Measurements from ENCODE around the gene CRYBG2. TPM values are rescaled to one million over a fixed set of nuclear protein-coding genes. Genes with fewer than 3 reads are reported as not detected.

Gene CRYBG2
- total and polyA plus RNA-seq, 5 experiments from 2014 or later, result 0.07 to 0.75 (median 0.65) TPM; not detected in 1

DNA sequence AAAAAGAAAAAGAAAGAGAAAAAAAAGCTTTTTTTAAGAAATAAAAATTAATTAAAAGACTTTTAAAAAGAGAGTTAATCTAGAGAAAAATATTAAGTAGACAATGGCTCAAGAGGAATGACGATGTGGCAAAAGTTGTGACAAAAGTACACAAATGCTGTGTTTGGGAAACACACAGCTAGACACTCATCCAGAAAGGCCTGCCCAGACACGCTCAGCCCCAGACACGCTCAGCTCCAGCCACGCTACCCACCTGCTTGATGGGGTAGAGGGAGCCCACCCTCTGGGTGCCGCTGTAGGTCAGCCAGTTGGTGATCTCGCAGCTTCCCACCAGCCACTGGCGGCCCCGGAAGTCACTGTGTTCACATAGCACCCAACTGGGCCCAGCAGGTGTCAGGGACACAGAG is 26.0 kb downstream of the CRYBG2 start:
- Mint-ChIP-seq H3K4me1 (peaks cover 3 to 17% (median 16%) of the 10 kb centered on the region in 4 donors), H3K9me3 (no peaks in the 10 kb centered on the region), H3K27ac (no peak overlapping the region), H3K27me3 (no peaks in the 10 kb centered on the region), H3K4me3 (no peak overlapping the region), H3K36me3 (peaks cover 0 to 14% (median 0%) of the 10 kb centered on the region in 3 donors)
- ATAC-seq (no peak), DNase-seq (no peak)
- POLR2A ChIA-PET, result interaction anchor here (0.8 to 28.3 kb wide), 9 partner anchors 10 to 189 kb away, joined by 3 to 2161 read pairs (median 4); partner anchors contain the start of genes CD52 and SH3BGRL3

DNA sequence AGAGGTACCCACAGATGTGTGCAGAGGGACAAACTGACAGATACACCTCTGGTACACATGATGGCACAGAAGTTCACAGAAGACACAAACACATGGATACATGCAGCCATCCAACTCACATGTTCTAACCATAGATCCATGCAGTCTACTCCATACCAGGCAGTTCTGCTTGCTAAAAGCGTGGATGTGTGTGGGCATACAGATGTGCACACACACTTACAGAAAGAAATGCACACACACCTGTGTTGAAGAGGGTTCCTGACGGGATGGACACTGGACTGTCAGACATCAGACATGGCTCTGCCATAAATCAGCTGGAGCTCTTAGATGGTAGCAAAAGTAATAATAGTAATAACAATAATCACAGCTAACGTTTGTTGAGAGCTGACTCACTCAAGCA is 29.4 kb downstream of the CRYBG2 start:
- POLR2A ChIA-PET, result interaction anchor here (28.3 kb wide), 1 partner anchor 36 kb away, joined by 2161 read pairs; the partner anchor contains the start of gene SH3BGRL3
- Mint-ChIP-seq H3K27me3 (no peaks in the 10 kb centered on the region), H3K9me3 (no peaks in the 10 kb centered on the region), H3K27ac (peak overlapping the region in 9 of 10 donors; percentile 33 to 91 (median 60)), H3K4me3 (no peak overlapping the region), H3K36me3 (peaks cover 8 to 43% (median 10%) of the 10 kb centered on the region in 3 donors), H3K4me1 (peaks cover 20 to 50% (median 45%) of the 10 kb centered on the region in 4 donors)
- DNase-seq (no peak), ATAC-seq (no peak)

DNA sequence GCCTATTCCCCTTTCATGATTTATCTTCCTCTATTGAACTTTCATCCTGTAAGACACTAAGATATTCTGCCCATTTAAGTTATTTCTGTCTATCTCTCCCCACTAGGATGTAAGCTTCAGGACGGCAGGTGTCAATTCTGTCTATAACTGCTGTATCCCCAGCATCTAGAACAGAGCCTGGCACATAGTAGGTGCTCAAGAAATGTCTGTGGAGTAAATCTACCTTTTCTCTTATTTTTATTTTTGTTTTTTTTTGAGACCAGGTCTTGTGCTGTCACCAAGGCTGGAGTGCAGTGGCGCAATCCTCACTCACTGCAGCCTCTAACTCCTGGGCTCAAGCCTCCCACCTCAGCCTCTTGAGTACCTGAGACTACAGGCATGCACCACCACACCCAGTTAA is 30.5 kb downstream of the CRYBG2 start:
- H3K4me1 Mint-ChIP-seq, result peaks cover 22 to 54% (median 49%) of the 10 kb centered on the region in 4 donors
- DNase-seq (no peak), ATAC-seq (no peak)
- H3K4me3 Mint-ChIP-seq, result peak overlapping the region in 3 of 10 donors; percentile 6 to 79 (median 59)
- H3K27ac Mint-ChIP-seq, result peak overlapping the region in 9 of 10 donors; percentile 60 to 91 (median 81)
- POLR2A ChIA-PET, result interaction anchor here (1.1 to 28.3 kb wide), 6 partner anchors 15 to 89 kb away, joined by 5 to 2161 read pairs (median 18); partner anchors contain the start of genes CEP85, SH3BGRL3 and UBXN11
- peaks cover 8 to 54% (median 16%) of the 10 kb centered on the region in 3 donors for H3K36me3 Mint-ChIP-seq
- no peaks in the 10 kb centered on the region for H3K27me3 Mint-ChIP-seq
- H3K9me3 Mint-ChIP-seq, result no peaks in the 10 kb centered on the region

DNA sequence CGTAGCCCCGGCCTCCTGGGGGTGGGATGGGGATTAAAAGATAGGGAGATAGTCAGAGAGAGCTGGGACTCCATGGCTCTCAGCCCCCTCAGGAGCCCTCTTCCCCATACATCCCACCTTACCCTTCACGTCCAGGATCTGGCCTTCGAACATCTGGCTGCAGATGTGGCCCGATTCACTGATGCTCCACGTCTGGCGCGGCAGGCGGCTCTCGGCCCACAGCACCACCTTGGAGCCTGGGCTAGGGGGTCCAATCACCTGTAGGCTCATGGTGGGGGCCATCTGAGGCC is 31.9 kb downstream of the CRYBG2 start:
- Mint-ChIP-seq H3K36me3 (peaks cover 8 to 59% (median 16%) of the 10 kb centered on the region in 3 donors), H3K9me3 (no peaks in the 10 kb centered on the region), H3K27me3 (no peaks in the 10 kb centered on the region), H3K27ac (peak overlapping the region in 7 of 10 donors; percentile 24 to 98 (median 90)), H3K4me3 (peak overlapping the region in 5 of 10 donors; percentile 19 to 98 (median 38)), H3K4me1 (peaks cover 28 to 65% (median 59%) of the 10 kb centered on the region in 4 donors)
- POLR2A ChIA-PET, result interaction anchor here (0.6 to 28.3 kb wide), 19 partner anchors 9 to 95 kb away, joined by 3 to 2161 read pairs (median 6); partner anchors contain the start of genes CEP85, SH3BGRL3 and UBXN11
- ATAC-seq, result no peak
- no peak for DNase-seq

DNA sequence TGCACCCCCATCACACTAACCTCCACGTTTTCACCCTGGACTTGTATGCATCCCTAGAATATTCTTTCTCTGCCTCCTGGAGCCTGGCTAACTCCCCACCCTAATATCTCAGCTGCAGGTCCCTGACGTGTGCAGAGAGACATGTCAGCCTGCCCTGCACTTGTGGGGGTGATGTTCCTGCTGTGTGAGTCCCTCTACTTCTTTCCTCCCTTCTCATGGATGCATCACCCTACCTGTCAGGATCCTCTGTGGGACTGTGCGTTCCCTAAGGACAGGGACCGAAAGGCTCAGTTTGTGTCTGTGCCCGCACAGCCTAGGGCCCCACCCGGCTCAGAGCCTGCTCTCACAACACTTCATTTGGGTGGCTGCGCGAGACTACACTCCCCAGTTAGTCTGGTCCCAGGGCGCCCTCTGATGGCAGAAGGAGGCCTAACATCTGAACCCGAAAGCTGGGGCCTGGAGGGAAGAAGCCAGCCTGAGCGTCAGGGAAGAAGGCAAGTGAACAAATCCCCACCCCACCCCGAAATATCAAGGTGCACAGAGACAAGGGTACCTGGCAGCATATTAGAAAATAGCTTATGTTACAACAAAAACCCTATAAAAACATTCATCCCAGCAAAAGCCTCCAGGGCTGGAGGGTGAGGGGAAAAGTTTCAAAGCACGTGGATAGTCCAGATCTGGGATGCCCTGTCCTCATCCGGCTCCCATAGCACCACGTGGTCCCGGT is 32.5 kb downstream of the CRYBG2 start:
- H3K4me1 Mint-ChIP-seq, result peaks cover 28 to 70% (median 64%) of the 10 kb centered on the region in 4 donors
- H3K36me3 Mint-ChIP-seq, result peaks cover 8 to 59% (median 16%) of the 10 kb centered on the region in 3 donors
- peak; percentile 86 to 98 (median 92) for DNase-seq
- H3K9me3 Mint-ChIP-seq, result no peaks in the 10 kb centered on the region
- H3K4me3 Mint-ChIP-seq, result peak overlapping the region; percentile 79 to 100 (median 94)
- POLR2A ChIA-PET, result interaction anchor here (0.6 to 28.3 kb wide), 21 partner anchors 9 to 153 kb away, joined by 3 to 2161 read pairs (median 6); partner anchors contain the start of genes C1orf232, CEP85, SH3BGRL3 and UBXN11
- peak overlapping the region; percentile 87 to 99 (median 94) for H3K27ac Mint-ChIP-seq
- H3K27me3 Mint-ChIP-seq, result no peaks in the 10 kb centered on the region
- peak; percentile 66 to 81 for ATAC-seq

DNA sequence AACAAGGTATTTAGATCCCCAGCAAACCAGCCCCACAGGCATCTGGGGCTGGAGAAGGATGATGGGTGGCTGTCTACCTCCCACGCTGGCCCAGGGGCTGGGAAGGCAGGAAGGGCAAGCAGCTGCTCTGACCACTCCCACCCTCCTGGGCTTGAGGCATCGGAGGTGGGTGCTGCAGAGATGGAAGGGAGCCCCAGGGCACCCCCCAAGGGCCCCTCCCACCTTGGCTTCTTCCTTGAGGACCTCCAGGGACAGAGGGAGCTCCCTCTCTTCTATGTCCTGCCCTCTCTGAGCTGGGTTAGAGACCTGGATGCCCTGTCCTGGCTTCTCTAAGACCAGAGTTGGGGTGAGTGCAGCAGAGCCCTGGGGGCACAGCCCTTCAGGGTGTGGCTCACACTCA is 33.0 kb downstream of the CRYBG2 start:
- H3K9me3 Mint-ChIP-seq, result no peaks in the 10 kb centered on the region
- H3K4me3 Mint-ChIP-seq, result peak overlapping the region; percentile 79 to 100 (median 96)
- H3K27me3 Mint-ChIP-seq, result no peaks in the 10 kb centered on the region
- DNase-seq, result no peak
- peak; percentile 0 to 1 for ATAC-seq
- POLR2A ChIA-PET, result interaction anchor here (0.7 to 28.3 kb wide), 18 partner anchors 10 to 153 kb away, joined by 3 to 2161 read pairs (median 6); partner anchors contain the start of genes C1orf232, CEP85, SH3BGRL3 and UBXN11
- H3K4me1 Mint-ChIP-seq, result peaks cover 31 to 76% (median 70%) of the 10 kb centered on the region in 4 donors
- H3K27ac Mint-ChIP-seq, result peak overlapping the region; percentile 88 to 99 (median 96)
- peaks cover 8 to 59% (median 16%) of the 10 kb centered on the region in 3 donors for H3K36me3 Mint-ChIP-seq

DNA sequence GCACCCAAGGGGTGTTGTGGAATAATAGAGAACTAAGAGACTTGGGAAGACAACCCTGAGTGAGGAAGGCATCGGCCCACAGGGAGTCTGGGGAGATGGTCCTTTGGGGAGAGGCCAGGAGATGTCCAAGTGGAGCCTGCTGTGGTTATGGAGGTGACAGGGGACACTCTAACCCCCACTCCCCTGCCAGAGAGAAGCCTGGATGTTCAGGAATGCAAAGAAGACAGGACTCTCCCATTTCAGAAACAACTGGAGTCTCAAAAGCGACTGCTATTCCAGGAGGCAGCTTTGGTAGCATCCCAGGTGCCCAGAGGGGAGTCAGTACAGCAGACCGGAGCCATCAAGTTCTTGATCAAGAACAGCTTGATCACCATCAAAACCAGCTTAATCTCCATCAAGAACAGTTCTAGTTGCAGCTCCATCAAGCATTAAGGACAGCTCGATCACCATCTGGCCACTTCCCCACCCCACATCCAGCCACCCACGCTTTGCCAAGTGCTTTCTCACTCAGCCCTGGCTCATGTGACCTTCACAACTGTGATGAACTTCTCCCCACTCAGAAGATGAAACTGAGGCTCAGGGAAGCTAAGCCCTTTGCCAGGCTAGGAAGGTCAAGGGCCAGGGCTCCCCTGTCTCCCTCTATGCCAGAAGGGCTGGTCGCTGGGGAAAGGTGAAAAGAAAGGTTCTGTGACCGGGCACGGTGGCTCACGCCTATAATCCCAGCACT is 35.4 kb downstream of the CRYBG2 start:
- peaks cover 38 to 89% (median 79%) of the 10 kb centered on the region in 4 donors for H3K4me1 Mint-ChIP-seq

DNA sequence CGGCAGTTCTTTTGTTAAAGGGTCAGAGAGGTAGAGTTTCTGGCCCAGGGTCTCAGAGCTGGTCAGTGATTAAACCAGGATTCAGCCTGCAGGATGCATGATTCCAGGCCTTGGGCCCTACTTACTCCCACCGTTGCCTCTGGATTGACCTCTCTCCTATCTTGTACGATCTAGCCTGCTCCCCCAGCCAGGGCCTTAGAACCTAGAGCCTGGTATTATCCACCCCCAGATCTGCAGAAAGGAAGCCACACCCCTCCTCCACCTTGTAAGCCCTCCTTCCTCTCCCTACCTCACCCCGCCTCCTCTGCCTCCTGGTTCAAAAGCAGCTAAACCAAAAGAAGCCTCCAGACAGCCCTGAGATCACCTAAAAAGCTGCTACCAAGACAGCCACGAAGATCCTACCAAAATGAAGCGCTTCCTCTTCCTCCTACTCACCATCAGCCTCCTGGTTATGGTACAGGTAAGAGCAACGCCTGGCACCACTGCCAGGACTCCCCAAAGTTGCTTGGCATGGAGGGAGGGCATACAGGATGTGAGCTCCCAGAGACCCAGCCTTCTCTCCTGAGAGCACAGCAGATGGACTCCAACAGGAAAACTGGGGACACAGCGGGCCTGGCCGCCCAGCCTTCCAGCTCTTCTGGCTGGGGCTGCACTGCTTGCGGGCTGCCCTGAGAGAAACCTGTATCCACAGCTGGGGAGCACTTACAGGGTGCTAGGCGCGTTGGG is 36.2 kb downstream of the CRYBG2 start, which contains the start of gene CD52:
TSS of gene CD52 (plus strand) at position 347 of the 726 bp plus-strand sequence. CDS start at position 407, 60 bp downstream.
- Mint-ChIP-seq H3K36me3 (peaks cover 8 to 43% (median 16%) of the 10 kb centered on the region in 3 donors), H3K4me3 (peak within 1 kb of the TSS; percentile 79 to 100 (median 96)), H3K27ac (peak within 1 kb of the TSS; percentile 78 to 97 (median 91)), H3K9me3 (no peaks in the 10 kb centered on the region), H3K27me3 (no peaks in the 10 kb centered on the region), H3K4me1 (peaks cover 41 to 89% (median 75%) of the 10 kb centered on the region in 4 donors)
- peak; percentile 45 to 93 (median 72) for DNase-seq
- ATAC-seq, result peak; percentile 81 to 85
- POLR2A ChIA-PET, result interaction anchor here (0.7 to 28.3 kb wide), 14 partner anchors 10 to 206 kb away, joined by 3 to 2161 read pairs (median 6); partner anchors contain the start of genes C1orf232, CEP85, DHDDS and PDIK1L

More for the DNA sequence above, 35.4 kb downstream of the CRYBG2 start:
- Mint-ChIP-seq H3K27me3 (no peaks in the 10 kb centered on the region), H3K36me3 (peaks cover 8 to 51% (median 16%) of the 10 kb centered on the region in 3 donors), H3K27ac (peak overlapping the region; percentile 78 to 97 (median 91)), H3K4me3 (peak overlapping the region; percentile 79 to 100 (median 96)), H3K9me3 (no peaks in the 10 kb centered on the region)
- POLR2A ChIA-PET, result interaction anchor here (0.7 to 28.3 kb wide), 16 partner anchors 9 to 276 kb away, joined by 3 to 2161 read pairs (median 6); partner anchors contain the start of genes C1orf232, CEP85, DHDDS and PDIK1L
- ATAC-seq, result no peak
- no peak for DNase-seq

DNA sequence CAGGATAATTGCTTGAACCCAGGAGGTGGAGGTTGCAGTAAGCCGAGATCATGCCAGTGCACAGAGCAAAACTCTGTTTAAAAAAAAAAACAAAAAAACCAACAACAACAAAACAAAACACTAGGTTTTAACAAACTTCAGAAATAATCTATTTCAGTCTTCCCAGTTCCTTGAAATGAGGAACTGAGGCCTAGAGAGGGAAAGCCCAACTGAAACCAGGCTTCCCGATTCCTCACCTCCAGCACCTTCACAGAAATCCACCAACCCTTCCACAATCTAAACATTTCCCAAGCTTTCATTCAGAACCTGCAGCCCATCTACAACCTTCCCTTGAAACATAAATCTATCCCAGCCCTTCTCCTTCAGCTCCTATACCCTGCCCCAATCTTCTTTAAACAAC is 36.8 kb downstream of the CRYBG2 start:
- no peaks in the 10 kb centered on the region for H3K9me3 Mint-ChIP-seq
- DNase-seq, result no peak
- no peaks in the 10 kb centered on the region for H3K27me3 Mint-ChIP-seq
- H3K4me3 Mint-ChIP-seq, result peak overlapping the region; percentile 79 to 100 (median 96)
- ATAC-seq, result no peak
- peaks cover 8 to 37% (median 16%) of the 10 kb centered on the region in 3 donors for H3K36me3 Mint-ChIP-seq
- POLR2A ChIA-PET, result interaction anchor here (0.7 to 28.3 kb wide), 9 partner anchors 9 to 191 kb away, joined by 3 to 2161 read pairs (median 8); partner anchors contain the start of genes C1orf232, CEP85, SH3BGRL3 and UBXN11
- peak overlapping the region; percentile 78 to 97 (median 91) for H3K27ac Mint-ChIP-seq
- peaks cover 36 to 84% (median 69%) of the 10 kb centered on the region in 4 donors for H3K4me1 Mint-ChIP-seq

DNA sequence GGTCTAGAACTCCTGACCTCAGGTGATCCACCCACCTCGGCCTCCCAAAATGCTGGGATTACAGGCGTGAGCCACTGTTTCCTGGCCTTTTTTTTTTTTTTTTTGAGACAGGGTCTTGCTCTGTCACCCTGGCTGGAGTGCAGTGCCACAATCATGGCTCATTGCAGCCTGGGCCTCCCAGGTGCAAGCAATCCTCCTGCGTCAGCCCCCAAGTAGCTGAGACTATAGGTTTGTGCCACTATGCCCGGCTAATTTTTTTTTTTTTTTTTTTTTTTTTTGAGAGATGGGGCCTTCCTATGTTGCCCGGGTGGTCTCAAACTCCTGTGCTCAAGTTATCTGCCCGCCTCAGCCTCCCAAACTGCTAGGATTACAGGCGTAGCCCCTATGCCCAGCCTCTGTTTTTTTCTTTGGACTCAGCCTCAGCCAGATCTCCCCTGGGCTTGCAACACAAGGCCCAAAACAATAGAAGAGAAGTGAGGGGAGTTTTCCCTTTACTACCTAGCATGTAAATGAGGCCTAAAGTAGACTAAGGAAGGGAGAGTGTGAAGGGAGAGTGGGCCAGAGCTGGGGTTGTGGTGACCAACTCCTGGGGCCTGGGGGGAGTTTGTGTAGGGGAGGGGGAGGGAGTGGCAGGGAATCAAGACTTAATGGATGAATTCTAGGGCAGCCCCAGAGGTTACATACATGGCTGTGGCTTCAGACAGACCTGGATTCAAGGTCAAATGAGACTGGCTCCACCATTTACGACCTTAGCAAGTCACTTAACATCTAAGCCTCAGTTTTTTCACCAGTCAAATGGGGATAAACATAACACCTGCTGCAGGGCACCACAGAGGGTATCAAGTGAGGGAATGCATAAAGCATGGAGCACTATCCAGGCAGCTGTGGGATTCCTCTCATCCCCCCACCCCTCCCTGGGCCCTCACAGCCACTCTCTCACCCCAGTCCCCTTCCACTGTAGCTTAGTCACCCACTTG is 37.8 kb downstream of the CRYBG2 start:
- Mint-ChIP-seq H3K36me3 (peaks cover 4 to 30% (median 10%) of the 10 kb centered on the region in 3 donors), H3K9me3 (no peaks in the 10 kb centered on the region), H3K4me1 (peaks cover 36 to 82% (median 65%) of the 10 kb centered on the region in 4 donors), H3K4me3 (peak overlapping the region; percentile 10 to 100 (median 78)), H3K27ac (peak overlapping the region; percentile 77 to 96 (median 88)), H3K27me3 (no peaks in the 10 kb centered on the region)
- POLR2A ChIA-PET, result interaction anchor here (0.6 to 28.3 kb wide), 5 partner anchors 8 to 1003 kb away, joined by 3 to 2161 read pairs (median 8); partner anchors contain the start of genes CEP85, SH3BGRL3 and UBXN11
- ATAC-seq (no peak), DNase-seq (no peak)

Measured in naive thymus-derived CD8-positive, alpha-beta T cell (primary cell).